ENCODE measurements around the gene EPC2.

GRCh38 chr2:148656516-148656915 lies 12.0 kb downstream of the EPC2 start:
- no peak for TF ChIP-seq CTCF (IDR thresholded peaks at IDR 0.05; ENCODE audit: low read length)
- no peak for TF ChIP-seq EZH2 (optimal IDR thresholded peaks at IDR 0.05; ENCODE audit: low read depth, low read length)

Data from MM.1S (cell line).